ENCODE measurements around the gene ZNF714. TPM values are rescaled to one million over a fixed set of nuclear protein-coding genes. Genes with fewer than 3 reads are reported as not detected.

ZNF714 gene
- total and polyA plus RNA-seq, 2 of the 8 experiments (the other 6 are each of a cell fraction or from before 2014, with no cell fraction given) = 16.4 to 74.2 TPM

- 0 out of 2 replicates have a peak, but pooled peaks cover 2% of the 10 kb centered on the region for H3K79me1 ChIP-seq (ENCODE audit: low read depth, low read length)
- no peak overlapping the region for H3K27ac ChIP-seq (ENCODE audit: low read depth, low read length)
- no peak overlapping the region for H2BK120ac ChIP-seq (replicated peaks; ENCODE audit: low read depth, low read length)
- no peak overlapping the region for H2BK20ac ChIP-seq (ENCODE audit: low read length)
- H3K14ac ChIP-seq (ENCODE audit: insufficient read length) = no peak overlapping the region
- no peak overlapping the region for H2BK5ac ChIP-seq (ENCODE audit: low read depth, low read length)
- FAIRE-seq (no peak), DNase-seq (ENCODE audit: low read depth in 1 of 2, low spot score in 2 of 2) (no peak)
- H3K36me3 ChIP-seq (ENCODE audit: control insufficient read depth in 2 of 4, insufficient read depth in 4 of 4, low read length in 3 of 4) = peaks cover 7 to 56% (median 39%) of the 10 kb centered on the region in 4 experiments
- H3K4me2 ChIP-seq (ENCODE audit: insufficient read depth in 1 of 2, low read depth in 2 of 2, low read length in 2 of 2) = no peak overlapping the region; a peak in 1 of 4 replicates
- no peak overlapping the region for H2AK5ac ChIP-seq (ENCODE audit: low read depth, low read length)
- H3K23me2 ChIP-seq (ENCODE audit: low read depth, low read length) = no peaks in the 10 kb centered on the region
- H3K4me3 ChIP-seq (ENCODE audit: extremely low read depth in 1 of 4, insufficient read depth in 2 of 4, low read depth in 3 of 4, low read length in 4 of 4) = no peak overlapping the region
- no peak overlapping the region for H3K9ac ChIP-seq (replicated peaks in 1 of 4; ENCODE audit: extremely low read depth in 1 of 4, low read depth in 3 of 4, low read length in 3 of 4)
- no peak overlapping the region for H3K56ac ChIP-seq (replicated peaks; ENCODE audit: insufficient read length, low read depth, low read length)
- no peaks in the 10 kb centered on the region for H3K27me3 ChIP-seq (replicated peaks in 1 of 4; ENCODE audit: control insufficient read depth in 3 of 4, extremely low read depth in 1 of 4, insufficient read depth in 3 of 4, low read length in 3 of 4)
- H3K9me3 ChIP-seq (ENCODE audit: insufficient read depth in 2 of 2, low read depth in 1 of 2, low read length in 1 of 2) = peaks cover 20 to 24% of the 10 kb centered on the region in 2 experiments
- no peak overlapping the region for H3K23ac ChIP-seq (ENCODE audit: insufficient read length)
- H4K8ac ChIP-seq (ENCODE audit: extremely low read depth, insufficient read depth, low read length) = no peak overlapping the region
- no peak overlapping the region for H3K18ac ChIP-seq (ENCODE audit: extremely low read depth, low read length)
- H4K5ac ChIP-seq (ENCODE audit: insufficient read length, low read depth, low read length) = no peak overlapping the region
- no peaks in the 10 kb centered on the region for H4K20me1 ChIP-seq (replicated peaks in 1 of 2; ENCODE audit: control insufficient read depth in 1 of 2, insufficient read depth in 2 of 2, low read length in 2 of 2)
- H4K91ac ChIP-seq (replicated peaks; ENCODE audit: insufficient read length, low read length) = no peak overlapping the region
- 100% methylated on average over 1 of the region's 1 CpG; no CpG with 5 or more reads in 1 of the 2 experiments for WGBS, 2 experiments (ENCODE audit: extremely low coverage in 1 of 2, insufficient coverage in 1 of 2, insufficient read length in 1 of 2, insufficient replicate concordance in 2 of 2, low coverage in 1 of 2, low lambda C conversion rate in 2 of 2, missing lambda C conversion rate in 1 of 2)
- no peak overlapping the region for H2BK15ac ChIP-seq (ENCODE audit: low read length)
- no peaks in the 10 kb centered on the region; a peak in 1 of 7 replicates for H3K4me1 ChIP-seq (replicated peaks in 1 of 4; ENCODE audit: control insufficient read depth in 3 of 4, insufficient read depth in 4 of 4, low read length in 3 of 4)
- no peak overlapping the region for H3K4ac ChIP-seq (replicated peaks; ENCODE audit: insufficient read length, low read depth, low read length)
- H2BK12ac ChIP-seq (ENCODE audit: low read depth, low read length) = no peak overlapping the region
- ChIA-PET CTCF (ENCODE audit: partially characterized antibody) (interaction anchor here (0.7 kb wide), 1 partner anchor 277 kb away, joined by 3 read pairs; no protein-coding TSS in a partner anchor), POLR2A (ENCODE audit: partially characterized antibody) (interaction anchor here (0.7 to 1.1 kb wide), 2 partner anchors 58 to 207 kb away, joined by 4 read pairs; no protein-coding TSS in a partner anchor)
- H3K79me2 ChIP-seq (ENCODE audit: control insufficient read depth in 1 of 2, insufficient read depth in 2 of 2, low read length in 2 of 2) = peaks cover 0 to 34% of the 10 kb centered on the region in 2 experiments; a peak in 2 of 4 replicates
- H2AFZ ChIP-seq (ENCODE audit: low read length) = no peak overlapping the region
- TF ChIP-seq CTBP2 (IDR thresholded peaks at IDR 0.05; ENCODE audit: borderline replicate concordance, insufficient read depth, insufficient read length, low read length) (no peak), TAF7 (optimal IDR thresholded peaks at IDR 0.05; ENCODE audit: borderline replicate concordance, low read depth, low read length) (no peak), ASH2L (IDR thresholded peaks at IDR 0.05; ENCODE audit: low read length) (no peak), KDM5A (IDR thresholded peaks at IDR 0.05; ENCODE audit: low read length) (no peak), HDAC2 (IDR thresholded peaks at IDR 0.05; ENCODE audit: borderline replicate concordance in 1 of 2, low read depth in 2 of 2, low read length in 2 of 2) (no peak), POLR2A (IDR thresholded peaks at IDR 0.05; ENCODE audit: control extremely low read depth in 1 of 2, low read depth in 2 of 2, low read length in 2 of 2) (no peak), E2F6 (IDR thresholded peaks at IDR 0.05) (no peak), CREB1 (IDR thresholded peaks at IDR 0.05) (no peak), SIX5 (IDR thresholded peaks at IDR 0.05; ENCODE audit: low read depth, low read length) (no peak), GTF2F1 (IDR thresholded peaks at IDR 0.05; ENCODE audit: borderline replicate concordance, low read depth, low read length) (no peak), SP4 (IDR thresholded peaks at IDR 0.05; ENCODE audit: low read length) (no peak), RXRA (IDR thresholded peaks at IDR 0.05; ENCODE audit: insufficient read depth, low read depth, low read length) (no peak), KDM4A (IDR thresholded peaks at IDR 0.05; ENCODE audit: low read depth, low read length, severe bottlenecking) (no peak), BACH1 (IDR thresholded peaks at IDR 0.05; ENCODE audit: low read length) (no peak), CEBPB (IDR thresholded peaks at IDR 0.05; ENCODE audit: low read depth, low read length) (no peak)
Observed at GRCh38 chr19:21143854-21144253, 61.9 kb downstream of the ZNF714 start.
